BLaER1 (cell line): ENCODE results near the gene MTHFD2L.

Experiments
- H3K27ac ChIP-seq: shearing (Covaris generic); formaldehyde crosslinking; 2 replicates; pipeline ENCODE4 v1.8.1; 2022
- H3K27me3 ChIP-seq: shearing (Covaris generic); formaldehyde crosslinking; 2 replicates; pipeline ENCODE4 v1.8.1; 2022
- H3K36me3 ChIP-seq: shearing (Covaris generic); formaldehyde crosslinking; 2 replicates; pipeline ENCODE4 v1.8.1; 2022
- H3K4me1 ChIP-seq: shearing (Covaris generic); formaldehyde crosslinking; 2 replicates; pipeline ENCODE4 v1.8.1; 2022
- H3K4me2 ChIP-seq: shearing (Covaris generic); formaldehyde crosslinking; 2 replicates; pipeline ENCODE4 v1.8.1; 2022
- H3K4me3 ChIP-seq: shearing (Covaris generic); formaldehyde crosslinking; 2 replicates; pipeline ENCODE4 v1.8.1; 2022
- H3K9ac ChIP-seq: shearing (Covaris generic); formaldehyde crosslinking; 2 replicates; pipeline ENCODE4 v1.8.1; 2022
- H3K9me3 ChIP-seq: shearing (Covaris generic); formaldehyde crosslinking; 2 replicates; pipeline ENCODE4 v1.8.1; 2022
- H4K20me1 ChIP-seq: shearing (Covaris generic); formaldehyde crosslinking; 2 replicates; pipeline ENCODE4 v1.8.1; 2022
- Cebpa-rat ChIP-seq: shearing (Covaris generic); IDR thresholded peaks from 2 replicates; pipeline ENCODE4 v1.8.1; 2022

MTHFD2L gene

GRCh38 chr4:74228691-74229640, 71.0 kb downstream of the MTHFD2L start:
- Histone ChIP-seq H3K4me2 (no peak overlapping the region), H3K9me3 (no peaks in the 10 kb centered on the region), H3K36me3 (no peaks in the 10 kb centered on the region), H3K9ac (no peak overlapping the region), H3K4me3 (no peak overlapping the region), H3K27me3 (no peaks in the 10 kb centered on the region), H3K27ac (no peak overlapping the region), H3K4me1 (no peaks in the 10 kb centered on the region), H4K20me1 (no peaks in the 10 kb centered on the region)
- TF ChIP-seq Cebpa-rat, result no peak

DNA sequence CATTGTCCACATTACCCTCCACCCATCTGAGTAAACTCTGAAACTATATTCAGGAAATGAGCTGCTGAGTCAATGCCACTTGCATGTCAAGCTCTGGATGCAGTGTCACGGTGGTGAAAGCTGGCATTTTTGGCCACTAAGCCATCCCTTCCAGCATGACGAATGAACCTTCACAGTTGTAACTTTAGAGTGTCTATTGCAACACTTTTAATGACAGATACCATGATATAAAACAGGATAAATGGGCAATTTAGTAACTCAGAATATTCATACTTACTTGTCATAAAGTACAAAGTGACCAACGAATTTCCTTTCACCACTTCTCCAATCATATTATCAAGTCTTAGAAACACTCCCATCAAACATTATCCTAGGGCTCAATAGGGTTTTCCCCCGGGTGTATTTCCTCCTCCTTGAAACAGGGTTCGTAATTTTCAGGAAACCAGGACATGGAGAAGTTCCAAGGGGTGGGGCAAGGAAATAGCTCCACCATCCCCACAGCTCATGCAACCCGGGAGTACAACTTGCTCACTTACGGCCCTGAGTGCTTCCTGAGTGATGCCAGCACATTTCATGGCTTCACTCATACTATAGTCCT, 73.1 kb downstream of the MTHFD2L start:
- no peaks in the 10 kb centered on the region for H3K27me3 ChIP-seq
- no peaks in the 10 kb centered on the region for H3K4me1 ChIP-seq
- no peak overlapping the region for H3K4me2 ChIP-seq
- H3K36me3 ChIP-seq, result no peaks in the 10 kb centered on the region
- H3K4me3 ChIP-seq, result no peak overlapping the region
- no peak for TF ChIP-seq Cebpa-rat
- no peaks in the 10 kb centered on the region for H4K20me1 ChIP-seq
- H3K9ac ChIP-seq, result no peak overlapping the region
- H3K27ac ChIP-seq, result no peak overlapping the region
- no peaks in the 10 kb centered on the region for H3K9me3 ChIP-seq

DNA sequence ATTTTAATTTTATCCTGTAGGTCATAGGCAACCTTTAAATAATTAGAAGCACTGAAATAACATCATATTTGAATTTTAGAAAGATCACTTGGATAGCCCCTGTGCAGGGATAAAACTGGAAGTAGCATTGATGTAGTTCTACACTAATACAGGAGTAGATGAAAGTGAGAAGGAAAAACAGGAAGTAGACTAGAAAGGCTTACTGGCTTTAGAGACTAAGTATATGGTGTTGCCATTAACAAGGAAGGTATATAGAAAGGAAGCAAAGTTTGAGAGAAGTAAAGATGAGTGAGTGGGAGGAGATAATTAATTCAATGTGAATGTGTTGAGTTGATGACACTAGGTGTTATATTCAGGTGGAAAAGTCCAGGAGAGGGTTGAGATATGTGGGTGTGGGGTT, 77.2 kb downstream of the MTHFD2L start:
- H3K4me3 ChIP-seq, result no peak overlapping the region
- no peaks in the 10 kb centered on the region for H3K9me3 ChIP-seq
- H4K20me1 ChIP-seq, result no peaks in the 10 kb centered on the region
- H3K4me1 ChIP-seq, result no peaks in the 10 kb centered on the region
- TF ChIP-seq Cebpa-rat, result no peak
- H3K4me2 ChIP-seq, result no peak overlapping the region
- H3K9ac ChIP-seq, result no peak overlapping the region
- H3K36me3 ChIP-seq, result no peaks in the 10 kb centered on the region
- H3K27ac ChIP-seq, result no peak overlapping the region
- H3K27me3 ChIP-seq, result no peaks in the 10 kb centered on the region

- no peak for TF ChIP-seq Cebpa-rat
- no peak overlapping the region for H3K9ac ChIP-seq
- H3K27me3 ChIP-seq, result no peaks in the 10 kb centered on the region
- H3K4me2 ChIP-seq, result no peak overlapping the region
- no peak overlapping the region for H3K27ac ChIP-seq
- no peak overlapping the region for H3K4me3 ChIP-seq
- H3K4me1 ChIP-seq, result no peaks in the 10 kb centered on the region
- H4K20me1 ChIP-seq, result no peaks in the 10 kb centered on the region
- no peaks in the 10 kb centered on the region for H3K9me3 ChIP-seq
- H3K36me3 ChIP-seq, result no peaks in the 10 kb centered on the region
Measured at GRCh38 chr4:74237425-74237966, 79.6 kb downstream of the MTHFD2L start.

DNA sequence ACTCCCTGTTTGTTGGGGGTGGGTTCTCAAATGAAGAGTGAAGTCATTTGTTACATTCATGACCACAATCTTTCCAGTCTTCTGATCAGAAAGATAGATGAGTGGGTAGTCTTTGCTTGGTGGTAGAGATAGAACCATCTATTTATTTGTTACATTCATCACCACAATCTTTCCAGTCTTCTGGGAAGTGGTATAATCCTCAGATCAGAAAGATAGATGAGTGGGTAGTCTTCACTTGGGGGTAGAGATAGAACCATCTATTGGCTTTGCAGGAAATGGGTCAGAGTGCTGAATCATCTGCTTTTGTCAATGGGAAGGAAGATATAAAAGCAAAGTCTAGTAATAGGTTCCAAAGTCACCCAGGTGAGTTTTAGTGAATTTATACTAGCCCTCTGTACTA, 86.1 kb downstream of the MTHFD2L start:
- no peak overlapping the region for H3K9ac ChIP-seq
- no peaks in the 10 kb centered on the region for H3K36me3 ChIP-seq
- no peaks in the 10 kb centered on the region for H3K27me3 ChIP-seq
- H3K4me2 ChIP-seq, result no peak overlapping the region
- no peak overlapping the region for H3K27ac ChIP-seq
- no peak overlapping the region for H3K4me3 ChIP-seq
- H3K9me3 ChIP-seq, result no peaks in the 10 kb centered on the region
- no peaks in the 10 kb centered on the region for H4K20me1 ChIP-seq
- no peak for TF ChIP-seq Cebpa-rat
- no peaks in the 10 kb centered on the region for H3K4me1 ChIP-seq

- Histone ChIP-seq H3K27me3 (no peaks in the 10 kb centered on the region), H3K4me3 (no peak overlapping the region), H3K9ac (no peak overlapping the region), H3K4me2 (no peak overlapping the region), H3K9me3 (peaks cover 25% of the 10 kb centered on the region), H3K36me3 (peaks cover 11% of the 10 kb centered on the region), H4K20me1 (no peaks in the 10 kb centered on the region), H3K4me1 (no peaks in the 10 kb centered on the region), H3K27ac (no peak overlapping the region)
- TF ChIP-seq Cebpa-rat, result no peak
Measured at GRCh38 chr4:74252933-74253332, 95.0 kb downstream of the MTHFD2L start.

GRCh38 chr4:74254386-74254785, 96.5 kb downstream of the MTHFD2L start:
- no peak for TF ChIP-seq Cebpa-rat
- no peaks in the 10 kb centered on the region for H3K4me1 ChIP-seq

GRCh38 chr4:74255096-74255495, 97.2 kb downstream of the MTHFD2L start:
- no peak overlapping the region for H3K4me3 ChIP-seq
- H3K27ac ChIP-seq, result no peak overlapping the region
- H3K9me3 ChIP-seq, result peaks cover 25% of the 10 kb centered on the region
- H4K20me1 ChIP-seq, result no peaks in the 10 kb centered on the region
- H3K4me1 ChIP-seq, result no peaks in the 10 kb centered on the region
- peaks cover 11% of the 10 kb centered on the region for H3K36me3 ChIP-seq
- no peak overlapping the region for H3K9ac ChIP-seq
- no peak overlapping the region for H3K4me2 ChIP-seq
- no peak for TF ChIP-seq Cebpa-rat
- H3K27me3 ChIP-seq, result no peaks in the 10 kb centered on the region

More at GRCh38 chr4:74254386-74254785, 96.5 kb downstream of the MTHFD2L start:
- Histone ChIP-seq H4K20me1 (no peaks in the 10 kb centered on the region), H3K36me3 (peaks cover 11% of the 10 kb centered on the region), H3K4me2 (no peak overlapping the region), H3K27me3 (no peaks in the 10 kb centered on the region), H3K27ac (no peak overlapping the region), H3K9me3 (peaks cover 25% of the 10 kb centered on the region), H3K9ac (no peak overlapping the region), H3K4me3 (no peak overlapping the region)

DNA sequence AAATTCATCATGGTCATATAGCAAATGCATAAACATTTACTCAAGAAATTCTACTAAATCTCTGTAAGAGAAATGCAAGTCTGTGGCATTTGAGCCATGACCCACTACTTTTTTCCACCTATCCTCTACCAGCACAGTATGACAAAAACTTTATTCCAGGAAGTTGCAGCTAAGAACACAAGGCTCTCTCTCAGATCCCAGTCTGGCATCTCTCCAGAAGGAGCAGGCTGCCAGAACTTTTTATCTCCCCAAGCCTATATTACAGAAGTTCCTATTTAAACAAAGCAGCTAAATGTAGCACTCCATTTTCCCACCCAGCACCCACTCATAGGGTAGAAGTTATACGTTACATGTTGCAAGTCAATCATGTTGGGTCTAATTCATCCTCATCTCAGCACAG, 101.0 kb downstream of the MTHFD2L start:
- H3K27ac ChIP-seq, result no peak overlapping the region
- H3K9ac ChIP-seq, result no peak overlapping the region
- H4K20me1 ChIP-seq, result no peaks in the 10 kb centered on the region
- no peaks in the 10 kb centered on the region for H3K36me3 ChIP-seq
- no peaks in the 10 kb centered on the region for H3K27me3 ChIP-seq
- no peak overlapping the region for H3K4me3 ChIP-seq
- no peak overlapping the region for H3K4me2 ChIP-seq
- no peak for TF ChIP-seq Cebpa-rat
- peaks cover 5% of the 10 kb centered on the region; the same call in 1 of the 2 replicates for H3K9me3 ChIP-seq
- H3K4me1 ChIP-seq, result peaks cover 7% of the 10 kb centered on the region; the same call in 1 of the 2 replicates

DNA sequence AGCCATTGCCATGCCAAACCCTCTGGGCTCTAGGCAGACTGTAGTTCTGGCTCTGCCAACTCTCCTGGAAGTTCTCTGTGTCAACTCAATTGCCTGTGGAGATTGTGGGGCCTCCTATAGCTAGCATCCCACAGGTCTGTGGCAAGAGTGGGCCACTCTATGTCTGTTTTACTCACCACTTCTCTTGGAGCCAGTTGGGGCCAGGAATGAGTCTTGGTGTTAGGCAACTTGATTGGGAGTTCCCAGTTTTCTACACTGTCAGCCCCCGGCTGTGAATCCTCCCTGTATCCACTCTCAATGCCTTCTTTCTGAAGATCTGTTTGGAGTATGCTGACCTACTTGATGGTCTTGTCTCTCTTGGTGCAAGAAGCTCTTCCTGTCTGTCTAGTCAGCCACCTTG, 102.1 kb downstream of the MTHFD2L start:
- H3K4me1 ChIP-seq, result peaks cover 7% of the 10 kb centered on the region; the same call in 1 of the 2 replicates
- H3K27ac ChIP-seq, result no peak overlapping the region
- no peak overlapping the region for H3K9ac ChIP-seq
- no peaks in the 10 kb centered on the region for H3K9me3 ChIP-seq
- no peak overlapping the region for H3K4me3 ChIP-seq
- no peaks in the 10 kb centered on the region for H3K36me3 ChIP-seq
- no peak overlapping the region for H3K4me2 ChIP-seq
- TF ChIP-seq Cebpa-rat, result no peak
- H4K20me1 ChIP-seq, result no peaks in the 10 kb centered on the region
- H3K27me3 ChIP-seq, result no peaks in the 10 kb centered on the region
